ENCODE measurements around the gene COX6A1. TPM values are rescaled to one million over a fixed set of nuclear protein-coding genes. Genes with fewer than 3 reads are reported as not detected.

Gene COX6A1
- total RNA-seq, 2 experiments from 2014 or later, result 396 to 406 TPM

- ChIA-PET CTCF (interaction anchor here (0.6 to 8.9 kb wide), 16 partner anchors 8 to 239 kb away, joined by 3 to 110 read pairs (median 4); partner anchors contain the start of genes PLA2G1B and SIRT4), POLR2A (interaction anchor here (0.6 to 3.1 kb wide), 10 partner anchors 8 to 1343 kb away, joined by 3 to 26 read pairs (median 6); partner anchors contain the start of genes DYNLL1 and GATC)
- Mint-ChIP-seq H3K27ac (peak overlapping the region; percentile 25), H3K36me3 (ENCODE audit: low read depth) (peaks cover 56% of the 10 kb centered on the region), H3K9me3 (no peaks in the 10 kb centered on the region), H3K4me3 (peak overlapping the region; percentile 12), H3K4me1 (ENCODE audit: low read depth) (peaks cover 40% of the 10 kb centered on the region), H3K27me3 (no peaks in the 10 kb centered on the region)
- TF ChIP-seq CTCF (IDR thresholded peaks at IDR 0.05), result peak; percentile 64
- peak; percentile 65 for DNase-seq
- intact Hi-C loops (cut with micrococcal nuclease), result no loop called here
- ATAC-seq, result no peak
Observed at GRCh38 chr12:120466560-120467315, 28.8 kb downstream of the COX6A1 start.

- H3K4me1 Mint-ChIP-seq (ENCODE audit: low read depth), result peaks cover 42% of the 10 kb centered on the region
- ATAC-seq (no peak), DNase-seq (no peak)
- ChIA-PET POLR2A (interaction anchor here (0.5 to 3.5 kb wide), 12 partner anchors 8 to 175 kb away, joined by 3 to 27 read pairs (median 8); partner anchors contain the start of genes COX6A1, GATC, RNU4-1 and RNU4-2), CTCF (interaction anchor here (0.7 to 8.9 kb wide), 11 partner anchors 8 to 179 kb away, joined by 3 to 110 read pairs (median 5); partner anchors contain the start of genes DYNLL1, PLA2G1B and SIRT4)
- no peaks in the 10 kb centered on the region for H3K27me3 Mint-ChIP-seq
- peak overlapping the region; percentile 77 for H3K4me3 Mint-ChIP-seq
- peaks cover 50% of the 10 kb centered on the region for H3K36me3 Mint-ChIP-seq (ENCODE audit: low read depth)
- no peak for TF ChIP-seq CTCF (IDR thresholded peaks at IDR 0.05)
- H3K27ac Mint-ChIP-seq, result peak overlapping the region; percentile 53
- intact Hi-C loops (cut with micrococcal nuclease), result no loop called here
- no peaks in the 10 kb centered on the region for H3K9me3 Mint-ChIP-seq
Observed at GRCh38 chr12:120467439-120467838, 29.5 kb downstream of the COX6A1 start.

DNA sequence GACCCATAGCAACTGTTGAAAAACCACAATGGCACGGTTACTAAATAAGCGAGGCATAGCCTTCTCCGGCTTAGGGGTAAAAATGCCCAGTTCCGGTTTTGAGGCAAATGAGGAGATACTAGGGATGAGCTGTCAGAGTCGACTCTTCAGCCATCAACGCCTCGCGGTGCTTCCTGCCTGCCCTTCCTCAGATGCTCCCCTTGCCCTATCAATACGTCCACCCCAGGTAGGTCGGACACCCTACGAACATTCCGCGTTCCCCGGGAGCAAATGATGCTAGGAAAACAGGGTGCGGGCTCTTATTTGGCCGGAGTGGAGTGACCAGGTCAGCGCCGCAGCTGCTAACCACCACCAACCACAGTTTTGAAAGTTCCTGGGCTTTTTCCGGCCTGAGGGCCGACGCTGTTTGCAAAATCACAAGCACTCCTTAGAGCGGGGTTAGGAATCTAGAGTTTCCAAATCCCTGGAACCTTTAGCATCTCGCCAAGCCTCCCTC, 30.5 kb downstream of the COX6A1 start:
- peak; percentile 44 for DNase-seq
- TF ChIP-seq CTCF (IDR thresholded peaks at IDR 0.05), result no peak
- peak overlapping the region; percentile 85 for H3K27ac Mint-ChIP-seq
- peaks cover 42% of the 10 kb centered on the region for H3K36me3 Mint-ChIP-seq (ENCODE audit: low read depth)
- peaks cover 44% of the 10 kb centered on the region for H3K4me1 Mint-ChIP-seq (ENCODE audit: low read depth)
- peak overlapping the region; percentile 77 for H3K4me3 Mint-ChIP-seq
- ChIA-PET CTCF (interaction anchor here (0.6 to 8.9 kb wide), 8 partner anchors 14 to 166 kb away, joined by 3 to 110 read pairs (median 8); partner anchors contain the start of genes DYNLL1 and SIRT4), POLR2A (interaction anchor here (0.5 to 3.5 kb wide), 21 partner anchors 9 to 202 kb away, joined by 3 to 27 read pairs (median 4); partner anchors contain the start of genes COX6A1, GATC, POP5 and RNU4-1)
- intact Hi-C loops (cut with micrococcal nuclease), result no loop called here
- no peaks in the 10 kb centered on the region for H3K27me3 Mint-ChIP-seq
- no peaks in the 10 kb centered on the region for H3K9me3 Mint-ChIP-seq
- no peak for ATAC-seq

DNA sequence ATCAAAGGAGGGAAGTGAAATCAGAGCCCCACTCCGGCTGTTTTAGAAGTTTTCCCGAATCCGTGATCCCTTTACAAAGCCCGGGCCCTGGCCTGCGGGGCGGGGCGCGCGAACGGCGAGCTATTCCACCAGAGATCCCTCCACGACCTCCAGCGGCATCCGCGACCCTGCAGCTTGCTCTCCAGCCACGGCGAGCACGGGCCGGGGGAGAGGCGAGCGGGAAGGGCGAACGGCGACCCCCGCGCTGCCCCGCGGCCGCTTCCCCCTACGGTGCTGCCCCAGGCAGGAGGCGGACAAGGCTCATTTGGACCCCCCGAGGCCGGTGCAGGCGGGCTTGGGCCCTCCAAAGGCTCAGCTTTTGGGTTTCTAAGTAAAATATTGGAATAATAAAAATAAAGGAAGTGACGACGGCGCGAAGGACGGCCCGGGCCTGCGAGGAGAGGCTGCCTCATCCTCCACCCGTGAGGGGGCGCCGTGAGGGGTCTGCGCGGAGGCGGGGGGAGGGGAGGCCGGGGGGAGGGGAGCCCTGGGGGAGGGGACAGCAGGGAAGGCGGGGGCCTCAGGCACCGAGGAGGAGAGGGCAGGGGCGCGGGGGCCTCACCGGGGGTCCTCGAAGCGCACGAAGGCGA, 31.0 kb downstream of the COX6A1 start:
- CTCF ChIA-PET, result interaction anchor here (0.6 to 8.9 kb wide), 7 partner anchors 14 to 138 kb away, joined by 3 to 110 read pairs (median 9); partner anchors contain the start of gene DYNLL1
- no peak for TF ChIP-seq CTCF (IDR thresholded peaks at IDR 0.05)
- DNase-seq (peak; percentile 64), ATAC-seq (peak; percentile 39)
- Mint-ChIP-seq H3K27ac (peak overlapping the region; percentile 85), H3K4me1 (ENCODE audit: low read depth) (peaks cover 44% of the 10 kb centered on the region), H3K27me3 (no peaks in the 10 kb centered on the region), H3K9me3 (no peaks in the 10 kb centered on the region), H3K36me3 (ENCODE audit: low read depth) (peaks cover 36% of the 10 kb centered on the region), H3K4me3 (peak overlapping the region; percentile 77)
- POLR2A ChIA-PET, result interaction anchor here (0.7 to 3.5 kb wide), 24 partner anchors 10 to 268 kb away, joined by 3 to 27 read pairs (median 5); partner anchors contain the start of genes COX6A1, GATC, POP5 and RNU4-1
- intact Hi-C loops (cut with micrococcal nuclease), result no loop called here
